ENCODE results near the gene ARHGEF7.
A peak's percentile ranks its signal among the peaks of the same experiment; 100 is the strongest.

ARHGEF7 gene

DNA sequence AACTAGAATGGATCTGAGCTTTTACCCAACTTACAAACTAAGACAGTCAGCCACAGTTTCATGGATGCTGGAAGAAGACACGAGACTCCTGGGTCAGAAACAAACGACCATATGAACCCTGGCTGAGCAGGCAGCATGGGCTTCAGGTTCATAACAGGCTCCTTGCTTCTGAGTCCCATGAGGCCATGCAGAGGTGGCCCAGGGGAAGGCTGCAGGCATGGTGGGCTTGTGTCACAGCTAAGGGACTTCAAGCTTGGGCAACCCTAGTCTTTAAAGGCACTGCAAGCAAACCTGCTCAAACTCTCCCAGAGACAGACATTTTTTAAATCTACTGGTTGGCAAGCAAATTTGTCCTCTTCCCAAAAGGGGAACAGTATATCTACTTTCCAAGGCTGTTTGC is 5.1 kb upstream of the ARHGEF7 start:
- DNase-seq = no peak

DNA sequence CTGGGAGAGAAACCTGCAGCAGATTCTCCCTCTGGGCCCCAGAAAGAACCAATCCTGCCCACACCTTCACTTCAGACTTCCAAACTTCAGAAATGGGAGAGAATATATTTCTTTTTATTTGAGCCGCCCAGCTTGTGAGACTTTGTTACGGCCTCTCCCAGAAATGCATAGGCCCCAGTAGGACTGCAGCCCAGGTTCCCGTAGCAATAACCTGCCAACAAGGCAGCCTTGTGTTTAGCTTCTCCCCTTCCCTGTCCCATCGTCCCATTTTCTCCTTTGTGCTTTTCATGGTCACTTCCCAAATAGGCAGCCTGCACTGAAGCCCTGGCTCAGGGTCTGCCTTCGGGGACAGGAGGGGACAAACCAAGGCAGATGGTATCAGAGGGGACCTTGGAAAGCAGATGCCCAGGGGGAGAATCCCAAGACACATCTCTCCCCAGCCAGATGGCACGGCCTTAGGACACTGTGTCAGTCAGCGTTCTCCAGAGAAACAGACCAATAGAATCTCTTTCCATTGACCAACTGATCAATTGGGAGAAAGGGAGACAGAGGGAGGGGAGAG is 3.7 kb upstream of the ARHGEF7 start:
- DNase-seq = no peak

DNA sequence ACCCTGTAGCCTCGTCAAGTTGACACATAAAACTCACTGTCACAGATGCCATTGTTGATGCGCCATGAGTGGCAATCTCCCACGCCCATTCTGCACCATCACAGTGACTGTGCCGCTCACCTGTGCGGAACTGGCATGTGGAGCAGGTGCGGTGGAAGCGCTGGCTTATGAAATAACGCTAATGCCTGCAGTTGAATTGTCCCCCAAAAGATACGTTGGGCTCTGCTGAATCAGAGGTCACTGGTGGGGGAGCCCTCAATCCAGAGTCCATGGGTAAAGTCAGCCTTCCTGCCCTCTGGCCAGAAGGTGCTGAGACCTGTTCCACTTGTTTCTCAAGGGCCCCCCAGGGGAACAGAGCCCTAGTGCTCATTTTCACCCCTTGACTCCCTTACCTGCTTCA is 2.9 kb upstream of the ARHGEF7 start:
- no peak for DNase-seq

DNA sequence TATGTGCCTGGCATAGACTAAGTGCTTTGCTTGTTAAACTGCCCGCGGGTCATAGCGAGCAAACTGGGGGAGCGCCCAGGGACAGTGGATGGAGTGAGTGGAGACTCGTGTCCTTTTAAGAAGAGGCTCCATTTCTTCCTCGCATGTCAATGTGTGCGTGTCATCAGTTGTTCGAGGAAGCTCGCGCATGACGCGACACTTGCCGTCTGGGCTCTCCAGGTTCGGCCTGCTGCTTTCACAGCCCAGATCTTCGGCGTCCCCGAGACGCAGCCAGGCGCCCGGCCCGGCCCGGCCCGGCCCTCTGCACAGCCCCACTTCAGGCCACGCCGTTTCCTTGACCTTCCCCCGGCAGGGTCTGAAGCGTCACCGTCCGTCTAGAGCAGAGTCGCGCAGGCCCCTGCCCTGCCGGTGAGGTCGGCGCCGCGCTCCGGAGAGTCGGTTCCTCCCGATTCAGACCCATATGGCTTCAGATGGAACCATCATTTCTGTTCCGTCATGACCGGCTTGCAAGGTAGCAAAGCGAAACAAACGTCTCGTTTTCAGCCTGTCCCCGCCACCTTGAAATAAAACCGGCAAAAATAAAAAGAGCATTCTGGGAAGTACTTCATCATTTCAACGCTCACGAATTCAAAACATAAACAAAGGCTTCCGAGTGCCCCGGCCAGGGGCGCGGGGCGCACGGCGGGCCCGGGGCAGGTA is 599 bp upstream of the ARHGEF7 start:
- DNase-seq = peak; percentile 2 to 33 (median 11)

DNA sequence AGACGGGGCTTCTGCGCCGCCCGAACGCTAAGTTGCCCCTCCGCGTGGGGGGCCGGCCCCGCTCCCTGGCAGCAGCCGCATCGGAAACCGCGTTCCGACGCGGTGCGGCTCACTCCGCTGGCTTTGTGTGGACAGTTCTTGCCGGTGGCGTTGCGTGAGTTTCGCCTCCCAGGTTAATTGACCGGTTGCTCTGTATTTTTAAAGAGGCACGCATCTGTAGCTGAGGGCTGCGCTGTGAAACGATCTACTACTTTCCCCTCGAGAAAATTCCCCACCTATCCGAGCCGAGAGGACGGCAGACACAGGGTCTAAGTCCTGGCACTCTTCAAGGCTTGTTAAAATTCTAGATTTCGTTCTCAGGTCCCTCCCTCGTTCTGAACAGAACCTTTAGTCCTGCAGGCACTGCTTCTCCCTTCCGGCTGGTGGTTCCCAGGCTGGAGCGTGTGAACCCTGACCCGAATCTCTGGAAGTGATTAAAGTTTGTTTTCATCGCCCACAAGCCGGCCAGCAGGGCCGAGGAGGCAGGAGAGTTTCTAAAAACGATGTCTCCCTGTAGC is 933 bp downstream of the ARHGEF7 start:
- DNase-seq = peak in 2 of 4 experiments; percentile 7 to 23

DNA sequence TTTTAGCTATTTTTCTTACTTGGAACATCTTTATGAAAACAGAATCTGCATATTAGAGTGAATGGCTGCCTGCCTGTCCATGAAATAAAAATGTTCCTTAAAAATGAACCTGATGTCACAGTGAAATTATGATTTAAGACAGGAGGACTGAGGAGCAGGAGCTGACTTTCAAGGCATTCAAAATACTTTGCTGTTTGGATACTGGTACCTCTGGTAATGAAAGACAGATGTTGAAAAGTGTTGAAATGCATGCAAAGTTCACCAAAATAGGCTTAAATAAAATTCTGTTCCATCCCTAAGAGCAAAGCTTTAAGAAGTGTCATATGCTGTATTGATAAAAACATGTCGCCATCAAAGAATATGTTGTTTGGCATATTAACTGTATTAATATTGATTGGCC is 1.7 kb downstream of the ARHGEF7 start:
- no peak for DNase-seq

DNA sequence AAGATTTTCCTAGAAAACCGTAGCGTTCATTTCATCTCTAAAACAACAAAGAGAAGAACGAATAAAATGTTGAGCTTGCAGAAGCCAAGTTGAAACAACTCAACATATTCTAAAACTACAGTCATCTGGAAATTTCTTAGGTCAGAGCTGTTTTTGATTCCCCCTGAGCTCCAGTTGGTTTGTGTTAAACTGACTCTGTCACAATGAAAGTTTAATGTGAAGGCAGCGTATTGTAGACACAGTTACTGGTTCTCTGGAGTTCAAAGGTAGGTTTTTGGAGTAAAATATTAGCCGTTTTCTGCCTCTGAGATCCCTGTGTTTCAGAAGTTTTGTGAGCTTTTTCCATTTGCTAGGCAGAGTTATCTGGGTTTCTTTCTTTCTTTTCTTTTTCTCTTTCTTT is 2.2 kb downstream of the ARHGEF7 start:
- DNase-seq = no peak

DNA sequence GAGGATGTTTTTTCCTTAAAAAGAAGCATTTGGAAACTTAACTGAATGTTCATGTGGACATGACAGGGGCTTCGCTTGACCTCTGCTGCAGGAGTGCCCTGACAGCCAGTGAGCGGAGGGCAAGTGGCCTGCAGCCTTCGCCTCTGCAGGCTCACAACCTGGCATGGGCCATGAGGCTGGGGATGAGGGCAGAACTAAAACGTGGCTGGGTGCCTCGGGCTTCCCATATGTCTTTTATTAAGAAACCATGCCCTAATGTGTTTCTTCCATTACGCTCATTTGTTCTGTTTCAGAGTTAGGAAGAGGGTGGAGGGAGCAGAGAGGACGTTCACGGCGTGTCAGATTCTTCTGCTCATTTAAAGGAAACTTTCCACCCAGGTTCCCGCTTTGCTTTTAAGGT is 2.9 kb downstream of the ARHGEF7 start:
- no peak for DNase-seq

DNA sequence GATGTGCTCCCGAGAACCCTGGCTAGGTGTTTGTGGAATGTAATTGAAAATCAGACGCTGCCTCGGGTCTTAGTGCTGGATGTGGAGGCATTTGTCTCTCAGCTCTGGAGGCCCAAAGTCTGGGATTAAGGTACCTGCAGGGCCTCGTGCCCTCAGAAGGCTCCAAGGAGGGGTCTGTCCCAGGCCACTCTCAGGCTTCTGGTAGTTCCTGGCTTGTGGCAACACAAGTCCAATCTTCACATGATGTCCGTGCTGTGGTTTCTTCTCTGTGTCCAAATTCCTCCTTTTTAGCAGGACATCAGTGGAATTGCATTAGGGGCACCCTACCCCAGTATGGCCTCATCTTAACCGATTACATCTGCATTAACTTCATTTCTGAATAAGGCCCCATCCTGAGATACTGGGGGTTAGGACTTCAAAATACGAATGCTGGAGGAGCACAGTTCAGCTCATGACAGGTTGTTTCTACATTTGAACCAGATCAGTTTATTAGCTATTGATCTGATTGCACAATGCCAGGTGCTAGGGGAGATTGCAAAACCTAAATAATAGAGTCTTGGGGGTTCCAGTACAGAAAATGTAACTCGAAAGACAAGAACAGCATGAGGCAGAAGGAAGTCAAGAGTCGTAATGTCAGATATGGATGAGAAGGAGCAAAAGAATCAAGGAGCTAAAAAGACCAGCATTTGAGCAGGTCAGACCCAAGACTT is 3.9 kb downstream of the ARHGEF7 start:
- DNase-seq = no peak

DNA sequence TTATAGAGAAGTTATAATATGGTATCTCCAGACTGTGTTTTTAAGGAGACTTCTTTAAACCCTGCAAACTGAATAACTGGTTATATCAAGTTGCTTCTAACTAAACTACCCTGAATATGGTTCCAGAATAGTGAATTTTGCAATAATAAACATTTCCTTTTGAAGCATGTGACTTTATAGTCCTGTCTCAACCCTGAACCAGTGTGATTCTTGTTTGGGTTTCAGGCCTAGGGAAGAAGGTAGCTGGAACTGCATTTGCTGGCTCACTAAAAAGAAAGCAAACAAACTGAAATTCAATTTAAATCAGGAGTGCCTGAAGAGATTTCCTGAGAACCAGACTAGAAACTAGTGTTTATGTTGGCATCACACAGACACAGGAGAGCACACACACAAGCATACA is 4.9 kb downstream of the ARHGEF7 start:
- no peak for DNase-seq

DNA sequence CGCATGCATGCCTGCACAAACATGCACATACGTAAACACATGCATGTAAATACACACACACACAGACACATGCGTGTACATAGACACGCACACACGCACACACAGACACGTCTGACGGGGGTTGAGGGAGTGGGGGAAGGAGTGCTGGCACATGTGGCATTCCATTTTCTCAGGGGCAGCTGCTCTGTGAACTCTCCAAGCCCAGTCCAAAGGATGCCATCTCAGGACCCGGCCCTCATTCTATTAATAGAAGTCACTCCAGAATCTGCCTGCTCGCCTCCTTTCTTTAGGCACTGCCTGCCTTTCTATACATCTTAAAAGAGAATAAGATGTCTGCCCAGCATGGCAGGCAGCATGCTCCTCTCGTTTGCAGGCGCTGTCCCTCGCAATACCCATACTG is 5.3 kb downstream of the ARHGEF7 start:
- no peak for DNase-seq

DNA sequence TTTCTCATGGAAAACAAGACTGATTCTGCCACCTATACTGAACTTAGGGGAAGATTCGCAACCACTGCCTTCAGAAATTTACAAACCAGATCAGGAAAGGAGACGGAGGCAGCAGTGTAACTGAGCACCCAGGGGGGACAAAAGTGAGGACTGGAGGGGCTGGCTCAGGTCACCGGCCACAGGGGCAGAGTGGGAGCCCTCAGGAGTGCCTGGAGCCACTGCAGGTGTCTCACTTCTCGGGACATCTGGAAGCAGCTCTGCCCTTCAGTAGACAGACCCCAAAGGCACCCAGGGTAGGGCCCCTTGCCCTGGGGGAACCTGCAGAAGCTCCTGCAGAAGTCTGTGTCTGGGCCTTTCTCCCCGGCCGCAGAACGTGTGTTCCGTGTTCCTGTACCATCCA is 5.8 kb downstream of the ARHGEF7 start:
- no peak for DNase-seq

DNA sequence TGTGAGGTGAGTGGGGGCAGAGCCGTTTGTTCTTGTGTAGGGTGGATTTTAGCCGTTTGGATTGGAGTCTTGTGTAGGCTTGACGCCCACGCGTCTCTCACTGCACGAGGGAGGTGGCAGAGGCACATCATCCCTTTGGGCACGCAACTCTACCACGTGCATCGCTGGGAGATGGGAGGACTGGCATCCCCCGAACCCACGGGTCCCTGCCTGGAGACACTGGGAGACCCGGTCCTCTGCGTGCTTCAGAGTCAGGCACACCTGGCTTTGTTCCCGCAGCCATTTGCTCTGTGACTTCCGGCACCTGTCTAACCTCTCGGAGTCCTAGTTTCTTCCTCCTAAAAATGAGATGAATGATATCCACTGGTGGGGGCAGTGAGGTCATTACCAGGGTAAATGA is 6.4 kb downstream of the ARHGEF7 start:
- no peak for DNase-seq

DNA sequence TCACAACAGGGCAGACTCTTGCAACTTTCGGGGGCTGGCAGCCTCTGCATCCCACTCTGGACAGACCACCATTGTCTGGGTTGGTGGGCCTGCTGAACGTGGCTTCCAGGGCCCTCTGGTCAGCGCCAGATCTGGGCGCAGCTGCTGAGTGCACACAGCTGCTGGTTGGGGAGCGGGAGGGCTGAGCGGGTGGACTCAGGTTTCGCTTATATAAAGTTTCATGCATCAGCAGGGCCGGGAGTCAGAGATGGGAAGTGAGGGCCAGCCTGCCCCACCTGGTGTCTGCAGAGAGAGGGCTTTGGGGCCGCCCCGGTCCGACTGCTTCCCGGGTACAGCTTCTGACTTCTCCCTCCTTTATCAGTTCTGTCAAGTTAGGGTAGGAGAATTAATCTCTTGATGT is 6.9 kb downstream of the ARHGEF7 start:
- DNase-seq = no peak

DNA sequence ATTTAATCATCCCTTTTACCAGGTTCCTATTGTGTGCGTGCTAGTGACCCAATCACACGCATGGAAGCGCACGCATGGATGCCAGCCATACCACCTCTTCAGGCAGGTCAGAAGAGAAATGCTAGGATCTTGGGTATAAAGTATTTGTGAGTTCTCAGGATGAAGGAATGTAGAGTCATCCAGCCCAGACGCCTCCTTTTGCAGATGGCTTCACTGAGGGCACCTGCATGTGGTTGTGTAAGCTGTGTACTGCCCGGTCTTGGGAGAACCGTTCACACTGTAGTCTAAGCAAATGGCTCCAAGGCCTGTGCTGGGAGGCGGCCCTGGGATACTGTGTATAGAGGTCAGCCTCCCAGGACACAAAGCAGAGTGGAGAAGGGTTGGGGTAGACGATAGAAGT is 7.5 kb downstream of the ARHGEF7 start:
- DNase-seq = no peak

DNA sequence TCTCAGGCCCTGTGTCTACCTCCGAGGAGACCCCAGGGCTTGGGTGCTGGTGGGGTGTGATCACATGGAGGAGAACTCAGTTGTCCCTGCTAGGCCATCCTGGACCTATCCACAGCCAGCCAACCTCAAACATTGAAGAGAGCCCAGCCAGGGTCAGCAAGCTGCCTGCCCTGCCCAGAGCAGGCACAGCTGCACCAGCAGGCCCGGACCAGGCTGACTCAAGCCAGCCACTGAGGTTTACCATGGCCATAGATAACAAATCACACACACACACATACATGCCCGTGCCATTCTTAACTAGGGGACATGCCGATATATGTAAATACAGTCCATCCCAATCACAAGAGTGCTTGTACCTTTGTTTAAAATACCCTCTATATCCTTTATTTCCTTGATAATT is 8.1 kb downstream of the ARHGEF7 start:
- no peak for DNase-seq

DNA sequence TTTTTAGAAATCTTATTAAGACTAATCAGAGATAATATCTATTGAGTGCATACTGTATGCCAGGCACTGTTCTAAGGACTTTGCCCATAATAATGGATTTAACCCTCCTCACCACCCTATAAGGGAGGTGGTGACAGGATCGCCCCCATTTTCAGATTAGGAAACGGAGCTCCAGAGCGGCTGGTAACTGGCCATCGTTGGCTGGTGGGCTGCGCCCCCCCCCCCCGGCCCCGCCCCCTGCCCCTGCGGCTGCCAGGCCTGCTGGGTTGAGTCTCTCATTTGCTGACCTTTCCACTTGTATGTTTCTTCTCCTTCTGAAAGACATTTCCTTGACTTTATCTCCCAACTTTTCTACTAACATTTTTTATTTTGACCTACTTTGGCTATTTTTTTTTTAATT is 8.5 kb downstream of the ARHGEF7 start:
- no peak for DNase-seq

DNA sequence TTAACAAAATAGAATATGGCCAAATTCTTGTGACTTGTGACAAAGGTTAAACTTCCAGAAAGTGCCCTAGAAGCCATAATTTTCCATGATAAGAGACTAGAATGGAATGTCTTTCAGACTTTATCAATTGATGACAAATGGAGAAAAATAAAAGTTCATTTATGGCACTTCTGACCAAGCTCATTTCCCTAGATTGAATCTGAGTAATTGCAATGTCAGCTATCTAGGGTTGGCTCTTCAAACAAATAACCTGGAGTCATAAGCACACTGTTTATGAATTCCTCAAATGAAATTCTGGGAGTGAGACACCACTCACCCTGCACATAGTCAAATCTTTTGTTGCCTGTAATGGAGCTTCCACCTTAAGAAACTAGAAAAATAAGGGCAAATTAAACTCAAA is 11.4 kb downstream of the ARHGEF7 start:
- DNase-seq = no peak

DNA sequence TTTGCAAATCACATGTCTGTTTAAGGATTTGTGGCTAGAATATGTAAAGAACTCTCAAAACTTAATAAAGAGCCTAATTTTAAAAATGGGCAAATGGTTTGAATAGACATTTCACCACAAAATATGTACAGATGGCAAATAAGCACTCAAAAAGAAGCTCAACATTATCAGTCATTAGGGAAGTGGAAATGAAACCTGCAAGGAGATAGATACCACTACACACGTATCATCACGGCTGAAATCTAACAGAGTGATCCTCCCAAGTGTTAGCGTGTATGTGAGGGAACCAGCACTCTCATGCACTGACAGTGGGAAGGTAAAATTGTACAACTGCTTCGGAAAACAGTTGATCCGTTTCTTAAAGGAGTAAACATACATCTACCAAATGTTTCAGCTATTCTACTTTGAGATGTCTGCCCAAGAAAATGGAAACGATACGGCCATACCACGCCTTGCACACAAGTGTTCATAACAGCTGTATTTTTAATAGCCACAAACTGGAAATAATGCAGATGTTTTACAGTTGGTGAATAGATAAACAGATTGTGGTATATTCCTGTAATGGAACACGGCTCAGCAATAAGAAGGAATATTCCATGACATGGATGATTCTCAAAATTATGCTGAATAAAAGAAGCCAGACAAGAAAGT is 14.5 kb downstream of the ARHGEF7 start:
- no peak for DNase-seq

DNA sequence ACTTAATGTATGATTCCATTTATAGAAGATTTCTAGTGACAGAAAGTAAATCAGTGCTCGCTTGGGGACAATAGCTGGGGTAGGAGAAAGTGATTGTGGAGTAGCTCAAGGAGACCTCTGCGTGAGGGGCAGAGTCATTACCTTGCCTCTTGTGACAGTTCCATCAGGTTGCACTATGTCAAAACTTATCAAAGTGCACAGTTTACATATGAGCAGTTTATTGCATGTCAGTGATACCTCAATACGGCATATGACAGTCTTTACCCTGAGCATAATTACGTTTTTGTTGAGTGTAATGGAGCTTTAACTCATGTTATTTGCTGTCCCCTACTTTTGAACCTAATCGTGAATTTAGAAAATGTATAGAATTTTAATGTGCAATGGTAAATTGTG is 15.0 kb downstream of the ARHGEF7 start:
- no peak for DNase-seq

DNA sequence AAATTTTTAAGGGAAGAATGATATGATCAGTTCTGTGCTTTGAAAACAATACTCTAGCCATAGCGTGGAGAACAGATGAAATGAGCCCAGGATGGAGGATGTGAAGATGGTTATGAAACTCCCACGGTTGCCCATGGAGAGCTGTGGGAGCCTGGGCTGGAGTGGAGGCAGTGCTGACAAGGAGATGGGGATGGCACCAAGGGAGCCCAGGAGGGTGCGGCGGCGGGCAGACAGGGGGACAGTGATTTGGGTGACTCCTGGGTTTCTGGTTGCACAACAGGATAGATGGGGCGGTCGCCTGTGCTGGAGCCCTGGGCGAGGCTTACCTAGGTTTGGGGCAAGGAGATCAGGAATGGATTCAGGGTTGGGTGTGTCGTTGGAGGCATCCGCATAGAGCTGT is 15.9 kb downstream of the ARHGEF7 start:
- DNase-seq = no peak

DNA sequence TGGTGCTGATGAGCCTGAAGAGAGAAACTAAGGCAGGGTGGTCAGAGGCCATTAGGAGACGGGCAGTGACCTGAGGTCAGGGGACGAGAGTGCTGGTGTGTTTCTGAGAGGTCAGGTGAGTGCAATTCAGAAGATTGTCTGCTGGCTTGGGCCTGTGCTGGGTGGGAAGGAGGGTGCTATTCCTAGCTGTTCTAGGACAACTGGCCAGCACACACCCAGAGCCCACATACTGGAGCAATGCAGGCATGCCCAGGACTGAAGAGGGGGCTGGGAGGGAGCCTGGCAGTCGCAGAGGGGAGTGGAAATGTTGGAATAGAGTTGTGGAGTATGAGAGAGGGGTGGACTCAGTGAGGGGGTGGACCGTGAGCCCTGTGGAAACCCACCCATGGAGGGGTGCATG is 16.5 kb downstream of the ARHGEF7 start:
- no peak for DNase-seq

DNA sequence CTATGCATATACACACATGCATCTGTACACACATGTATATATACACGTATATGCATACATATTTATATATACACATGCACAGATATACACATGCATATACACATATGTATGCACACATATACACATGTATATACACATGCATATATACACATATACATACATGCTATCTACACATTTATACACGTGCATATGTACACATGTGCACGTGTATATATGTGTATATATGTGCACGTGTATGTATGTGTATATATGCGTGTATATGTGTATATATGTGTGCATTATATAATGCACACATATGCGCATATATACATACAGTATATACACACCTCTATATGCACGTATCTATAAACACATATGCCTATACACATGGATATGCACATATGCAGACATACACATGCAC is 17.8 kb downstream of the ARHGEF7 start:
- no peak for DNase-seq

DNA sequence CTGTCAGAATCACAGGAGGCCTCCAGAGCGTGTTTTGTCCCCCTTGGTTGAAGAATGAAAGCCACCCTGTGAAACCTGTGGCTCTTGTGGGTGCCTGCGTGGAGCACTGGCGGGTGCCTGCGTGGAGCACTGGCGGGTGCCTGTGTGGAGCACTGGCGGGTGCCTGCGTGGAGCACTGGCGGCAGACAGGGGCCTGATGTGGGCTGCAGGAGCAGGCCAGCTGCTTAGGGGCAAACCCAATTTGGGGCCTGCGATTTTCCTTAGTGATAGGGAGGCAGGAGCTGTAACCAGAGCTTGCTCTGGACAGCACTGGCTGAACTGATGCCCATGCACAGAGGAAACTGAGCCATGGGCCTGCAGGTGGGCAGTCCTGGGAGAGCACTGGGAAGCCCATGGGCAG is 24.3 kb downstream of the ARHGEF7 start:
- no peak for DNase-seq
